Measurements from ENCODE around the gene PVRIG. TPM values are rescaled to one million over a fixed set of nuclear protein-coding genes. Genes with fewer than 3 reads are reported as not detected.
A peak's percentile ranks its signal among the peaks of the same experiment; 100 is the strongest.
"Not testable (repeated sequence)": the region's sequence is repeated elsewhere in the genome, so short reads cannot be mapped to it uniquely, and the experiment has no call there.

The PVRIG gene
- 0.67 TPM in 1 of 2 replicates, not detected in the other for total RNA-seq (2011; cell fraction: chromatin; rRNA removed; ENCODE audit: low replicate concordance)
- not detected in 2 replicates for total RNA-seq (2011; cell fraction: nucleolus; rRNA removed)
- not detected in 2 replicates for total RNA-seq (2011; cell fraction: nucleoplasm; rRNA removed)
- total RNA-seq (2014; rRNA removed), result not detected in 2 replicates
- not detected in 2 replicates for total RNA-seq (2014; rRNA removed; fragmentation: Illumina TruSeq; extraction: Trizol)
- total RNA-seq (2015; rRNA removed; fragmentation: Illumina TruSeq; extraction: Trizol), result not detected in 2 replicates
- 0.64 TPM in 1 of 2 replicates, not detected in the other for total RNA-seq (2021)
- not detected in 2 replicates for polyA plus RNA-seq (2011; rRNA removed)
- polyA plus RNA-seq (2011; cell fraction: cytosol; rRNA removed), result 0.06 TPM in 1 of 2 replicates, not detected in the other
- polyA plus RNA-seq (2011; cell fraction: nucleus; rRNA removed), result not detected in 2 replicates
- polyA plus RNA-seq (2012), result 0.40 and 1.0 TPM in 2 replicates
- polyA plus RNA-seq (2014; fragmentation: Illumina TruSeq; extraction: Trizol), result not detected in 2 replicates
- polyA plus RNA-seq (2014; fragmentation: Nextera tagmentation; extraction: Ambion mirVana), result not detected
- 0.16 TPM in 1 of 2 replicates, not detected in the other for polyA plus RNA-seq (2014; rRNA removed)
- polyA minus RNA-seq (2011; rRNA and poly(A)+ RNA removed), result not detected in 2 replicates
- polyA minus RNA-seq (2011; cell fraction: cytosol; rRNA and poly(A)+ RNA removed), result not detected in 2 replicates
- polyA minus RNA-seq (2011; cell fraction: nucleus; rRNA and poly(A)+ RNA removed), result not detected in 2 replicates
- Bru-seq, nascent RNA, result not detected
- percentile 25 among the genes with signal in this experiment for BruChase-seq, experiment 1, labeled RNA remaining after a 2-hour chase
- not detected for BruChase-seq, experiment 2, labeled RNA remaining after a 6-hour chase
- long read RNA-seq, experiment 1, result 0 reads
- long read RNA-seq, experiment 2, result 0 reads
- long read RNA-seq, experiment 3, result 0 reads

GRCh38 chr7:100219801-100220585, at the start of gene PVRIG:
Gene PVRIG, plus strand, starts transcription at chr7:100219949. Its CDS starts 22 bp downstream, at chr7:100219971.
- H3K4me2 ChIP-seq (ENCODE audit: insufficient read depth, low read length); H4K20me1 ChIP-seq (replicated peaks; ENCODE audit: control insufficient read depth, insufficient read depth, low read length); H3K36me3 ChIP-seq (ENCODE audit: control insufficient read depth, insufficient read depth, low read length); H3K27me3 ChIP-seq (ENCODE audit: control insufficient read depth in 2 of 2, insufficient read depth in 2 of 2, low read length in 2 of 2); H2AFZ ChIP-seq (ENCODE audit: low read depth, low read length); ATAC-seq; POLR2A ChIA-PET; H3K27ac ChIP-seq (ENCODE audit: extremely low read depth, low read depth, low read length); H3K79me2 ChIP-seq (ENCODE audit: control insufficient read depth, insufficient read depth, low read length); DNase-seq (ENCODE audit: extremely low read depth in 1 of 4, low spot score in 3 of 4); BruUV-seq (replicated peaks); FAIRE-seq; H3K4me3 ChIP-seq; H3K9me1 ChIP-seq (ENCODE audit: control insufficient read depth, insufficient read depth, low read length); H3K9me3 ChIP-seq (replicated peaks; ENCODE audit: control insufficient read depth, insufficient read depth, low read depth, low read length): not testable (repeated sequence)
- peak; percentile 48; the same call in 1 of the 2 replicates for TF ChIP-seq POLR2G (IDR thresholded peaks at IDR 0.05; ENCODE audit: low read depth, low read length)
- CTCF ChIA-PET (ENCODE audit: low intra/inter-chr PET ratio), result interaction anchor here (5.3 kb wide), 1 partner anchor 88 kb away, joined by 54 read pairs; no protein-coding TSS in a partner anchor
- WGBS (ENCODE audit: insufficient coverage, low coverage, missing lambda C conversion rate), result 57% methylated on average over 15 of the region's 27 CpGs
- Histone ChIP-seq H3K9ac (ENCODE audit: insufficient read depth in 1 of 2, low read depth in 2 of 2, low read length in 2 of 2) (peak within 1 kb of the TSS in 1 of 2 experiments; percentile 36; a peak in 1 of 4 replicates), H3K4me1 (replicated peaks in 1 of 2; ENCODE audit: control insufficient read depth in 2 of 2, insufficient read depth in 2 of 2, low read length in 2 of 2) (peaks cover 4 to 17% of the 10 kb centered on the region in 2 experiments; a peak in 4 of 5 replicates)
- in situ Hi-C loops (cut with MboI), result loop anchor here (5.0 to 10.0 kb wide), 2 partner anchors 122 to 225 kb away; no protein-coding TSS in a partner anchor
- intact Hi-C loops (cut with micrococcal nuclease), result loop anchor here (10.0 kb wide), 1 partner anchor 225 kb away; no protein-coding TSS in a partner anchor

All from K562 (cell line).